ENCODE data around the gene AMMECR1. TPM values are rescaled to one million over a fixed set of nuclear protein-coding genes. Genes with fewer than 3 reads are reported as not detected.

The AMMECR1 gene
- 11.3 and 19.4 TPM in 2 replicates for total RNA-seq (2012; rRNA removed)
- polyA plus RNA-seq (2012; rRNA removed), result 5.7 and 7.0 TPM in 2 replicates
- polyA plus RNA-seq (2012; cell fraction: cytosol; rRNA removed), result 2.1 and 2.5 TPM in 2 replicates
- polyA plus RNA-seq (2012; cell fraction: nucleus; rRNA removed; ENCODE audit: low replicate concordance), result 3.3 and 12.6 TPM in 2 replicates
- percentile 67 among the genes with signal in this experiment for Bru-seq, nascent RNA
- percentile 42 among the genes with signal in this experiment for BruChase-seq, experiment 1, labeled RNA remaining after a 6-hour chase
- percentile 55 among the genes with signal in this experiment for BruChase-seq, experiment 2, labeled RNA remaining after a 2-hour chase
- long read RNA-seq, full-length matches to known transcripts, result 35 of 38 reads
- long read RNA-seq, partial matches to known transcripts, result 2 of 38 reads
- long read RNA-seq, other reads (novel, unspliced or antisense), result 1 of 38 reads

- in situ Hi-C loops (cut with MboI; ENCODE audit: low sequenced_read_pairs), result no loop called here
- H2AK9ac ChIP-seq (replicated peaks; ENCODE audit: low read depth, low read length, poor library complexity), result peak within 1 kb of the TSS; percentile 81
- peak within 1 kb of the TSS; percentile 97 for H2BK5ac ChIP-seq (ENCODE audit: low read depth, low read length, poor library complexity, severe bottlenecking)
- peak within 1 kb of the TSS; percentile 93 for H3K4me2 ChIP-seq (ENCODE audit: low read depth, low read length)
- no peaks in the 10 kb centered on the region for H4K20me1 ChIP-seq (ENCODE audit: insufficient read depth, low read length)
- H3K4me1 ChIP-seq (ENCODE audit: control insufficient read depth, insufficient read depth, low read length), result no peaks in the 10 kb centered on the region; the same call in 1 of the 2 replicates
- peak within 1 kb of the TSS; percentile 81 for H3K14ac ChIP-seq (replicated peaks; ENCODE audit: low read depth, low read length)
- peak within 1 kb of the TSS; percentile 93 for H3K18ac ChIP-seq (ENCODE audit: low read depth, low read length)
- no TSS peak for BruUV-seq (replicated peaks)
- peak within 1 kb of the TSS; percentile 27; the same call in 1 of the 2 replicates for H2BK20ac ChIP-seq (ENCODE audit: low read depth, low read length)
- peak within 1 kb of the TSS; percentile 99 for H3K27ac ChIP-seq (ENCODE audit: insufficient read depth, low read length)
- ChIA-PET CTCF (interaction anchor here (1.2 kb wide), 1 partner anchor 157 kb away, joined by 3 read pairs; no protein-coding TSS in a partner anchor), POLR2A (ENCODE audit: unreplicated experiment) (no interaction called here)
- H3K9ac ChIP-seq (ENCODE audit: low read depth, low read length), result peak within 1 kb of the TSS; percentile 97
- H3K79me1 ChIP-seq (ENCODE audit: low read depth in 1 of 2, low read length in 2 of 2), result no peaks in the 10 kb centered on the region
- peak within 1 kb of the TSS; percentile 93 for H2AFZ ChIP-seq (replicated peaks; ENCODE audit: low read length, poor library complexity)
- peak within 1 kb of the TSS; percentile 96 for H4K91ac ChIP-seq (ENCODE audit: insufficient read depth, low read depth, low read length)
- 34% methylated on average over 40 of the region's 78 CpGs; no CpG with 5 or more reads in 1 of the 2 experiments for WGBS, 2 experiments (ENCODE audit: extremely low coverage in 2 of 2, insufficient read length in 1 of 2)
- peak within 1 kb of the TSS; percentile 88 for H2BK120ac ChIP-seq (ENCODE audit: low read depth, low read length)
- TF ChIP-seq POLR2A (IDR thresholded peaks at IDR 0.05; ENCODE audit: low read depth, low read length) (peak; percentile 85), SMC3 (IDR thresholded peaks at IDR 0.05; ENCODE audit: low read depth, low read length) (0 out of 2 replicates have a peak, but pooled peaks have one; percentile 5), MAZ (IDR thresholded peaks at IDR 0.05; ENCODE audit: borderline replicate concordance, low read depth, low read length) (no peak)
- H4K5ac ChIP-seq (ENCODE audit: low read depth, low read length), result peak within 1 kb of the TSS; percentile 83
- peak within 1 kb of the TSS; percentile 82 for H3K56ac ChIP-seq (ENCODE audit: extremely low read depth, insufficient read depth, low read length)
- H3K36me3 ChIP-seq (ENCODE audit: control insufficient read depth, insufficient read depth, low read length), result no peaks in the 10 kb centered on the region
- DNase-seq (peak; percentile 79), ATAC-seq (ENCODE audit: low read depth) (peak; percentile 84)
- peak within 1 kb of the TSS; percentile 86 for H3K4ac ChIP-seq (ENCODE audit: low read depth, low read length)
- peaks cover 3% of the 10 kb centered on the region; the same call in 1 of the 2 replicates for H3K27me3 ChIP-seq (ENCODE audit: control insufficient read depth, insufficient read depth, low read length)
- peak within 1 kb of the TSS; percentile 23 for H2AK5ac ChIP-seq (ENCODE audit: low read depth, low read length)
- H3K9me1 ChIP-seq (ENCODE audit: insufficient read depth, low read length), result no peaks in the 10 kb centered on the region
- dilution Hi-C loops (cut with HindIII; ENCODE audit: low sequenced_read_pairs, unreplicated experiment), result no loop called here
- peak within 1 kb of the TSS; percentile 89 to 98 for H4K8ac ChIP-seq (ENCODE audit: low read depth in 2 of 2, low read length in 2 of 2)
- H3K23ac ChIP-seq (ENCODE audit: low read depth, low read length), result peak within 1 kb of the TSS; percentile 72; the same call in 1 of the 2 replicates
- peak within 1 kb of the TSS; percentile 99 for H3K4me3 ChIP-seq (ENCODE audit: insufficient read depth, low read depth, low read length)
- no peaks in the 10 kb centered on the region for H3K9me3 ChIP-seq (ENCODE audit: control insufficient read depth, insufficient read depth, low read length)
- peak within 1 kb of the TSS; percentile 81; the same call in 2 of the 3 replicates for H2BK15ac ChIP-seq (ENCODE audit: low read depth, low read length)
- intact Hi-C loops (cut with micrococcal nuclease), result loop anchor here (2.0 to 5.0 kb wide), 5 partner anchors 76 to 155 kb away; no protein-coding TSS in a partner anchor
These were observed at the start of gene AMMECR1 for GRCh38 chrX:110317820-110318663. AMMECR1 (minus strand) TSS chrX:110318085; CDS start chrX:110318071, 14 bp downstream.
